SK-N-SH (cell line): Measurements from ENCODE around the gene WHAMM. TPM values are rescaled to one million over a fixed set of nuclear protein-coding genes. Genes with fewer than 3 reads are reported as not detected.

ENCODE experiments used
- CTCF ChIA-PET: fragments of 300-600, 350-600 bp; formaldehyde crosslinking; extraction: SDS; loops from one replicate; lab custom pipeline; 2021; lab: Yijun Ruan, JAX
- POLR2A ChIA-PET: fragments of 350-600 bp; sonication (Branson Sonifier 250); formaldehyde crosslinking; extraction: SDS; loops from one replicate; lab custom pipeline; 2020; ENCODE audit warnings: antibody characterized with exemption, inconsistent platforms; lab: Yijun Ruan, JAX
- DNase-seq: peaks from one replicate; pipeline ENCODE4 v3.0.0; 2012
- H2AFZ ChIP-seq: fragments of 200-600 bp; sonication (generic); 2 replicates; pipeline ENCODE4 v1.8.1; 2016; ENCODE audit warnings: antibody characterized with exemption, mild to moderate bottlenecking, low read depth
- H3F3A ChIP-seq: fragments of 200-600 bp; sonication (generic); replicated peaks from 2 replicates; pipeline ENCODE3; 2016; ENCODE audit warnings: antibody characterized with exemption, mild to moderate bottlenecking; ENCODE audit not compliant: insufficient read depth
- H3K27ac ChIP-seq, 2 experiments: fragments of 200-500 bp in 1 of 2; fragments of 200-600 bp in 1 of 2; sonication (Bioruptor generic) in 1 of 2; sonication (generic), shearing (Covaris generic) in 1 of 2; 2 replicates each; pipeline versions ENCODE4 v1.5.1 to v1.6.1; 2014 to 2016; ENCODE audit warnings: low read depth in 2 of 2, inconsistent platforms in 1 of 2, low read length in 1 of 2, mild to moderate bottlenecking in 1 of 2, mixed read lengths in 1 of 2
- H3K27me3 ChIP-seq: fragments of 200-600 bp; sonication (generic), shearing (Covaris generic); 2 replicates; pipeline ENCODE4 v1.6.1; 2016; ENCODE audit warnings: mixed run types; ENCODE audit not compliant: insufficient read depth
- H3K36me3 ChIP-seq, 2 experiments: fragments of 200-500 bp in 1 of 2; fragments of 200-600 bp in 1 of 2; sonication (Bioruptor generic) in 1 of 2; sonication (generic) in 1 of 2; replicated peaks in 1 of 2; 2 replicates each; pipeline versions ENCODE3 to v1.5.1; 2014 to 2016; ENCODE audit warnings: low read length in 1 of 2, mild to moderate bottlenecking in 1 of 2; ENCODE audit not compliant: insufficient read depth in 2 of 2, control insufficient read depth in 1 of 2
- H3K4me1 ChIP-seq, 2 experiments: fragments of 200-500 bp in 1 of 2; fragments of 200-600 bp in 1 of 2; sonication (Bioruptor generic) in 1 of 2; sonication (generic), shearing (Covaris generic) in 1 of 2; 2 replicates each; pipeline versions ENCODE4 v1.5.1 to v1.6.1; 2014 to 2016; ENCODE audit warnings: low read depth in 1 of 2, low read length in 1 of 2, mixed run types in 1 of 2; ENCODE audit not compliant: insufficient read depth in 2 of 2, control insufficient read depth in 1 of 2
- H3K4me2 ChIP-seq: fragments of 200-600 bp; sonication (generic), shearing (Covaris generic); 2 replicates; pipeline ENCODE4 v1.6.1; 2017; ENCODE audit warnings: mixed run types
- H3K4me3 ChIP-seq, 2 experiments: fragments of 200-500 bp in 1 of 2; fragments of 200-600 bp in 1 of 2; sonication (Bioruptor generic) in 1 of 2; sonication (generic), shearing (Covaris generic) in 1 of 2; 2 replicates each; pipeline versions ENCODE4 v1.5.1 to v1.8.1; 2014 to 2016; ENCODE audit warnings: low read depth in 2 of 2, inconsistent platforms in 1 of 2, low read length in 1 of 2, mild to moderate bottlenecking in 1 of 2, mixed read lengths in 1 of 2, moderate library complexity in 1 of 2
- H3K79me2 ChIP-seq: fragments of 200-600 bp; sonication (generic); 2 replicates; pipeline ENCODE4 v1.8.1; 2017; ENCODE audit warnings: mild to moderate bottlenecking; ENCODE audit not compliant: insufficient read depth
- H3K9ac ChIP-seq: fragments of 200-600 bp; sonication (generic); 2 replicates; pipeline ENCODE4 v1.6.1; 2017; ENCODE audit warnings: mixed run types
- H3K9me2 ChIP-seq: fragments of 200-600 bp; sonication (generic); 2 replicates; pipeline ENCODE4 v1.6.1; 2017; ENCODE audit warnings: mixed run types
- H3K9me3 ChIP-seq: fragments of 200-600 bp; sonication (generic); 2 replicates; pipeline ENCODE4 v1.6.1; 2017; ENCODE audit warnings: mixed run types, mild to moderate bottlenecking, moderate library complexity
- H4K20me1 ChIP-seq: fragments of 200-600 bp; sonication (generic); 2 replicates; pipeline ENCODE4 v1.6.1; 2017; ENCODE audit warnings: mild to moderate bottlenecking, mixed run types; ENCODE audit not compliant: insufficient read depth
- ELF1 ChIP-seq: IDR thresholded peaks from 2 replicates; pipeline ENCODE4 v1.4.0; 2012
- EP300 ChIP-seq, 2 experiments: IDR thresholded peaks; 2 replicates each; pipeline versions ENCODE4 v1.4.0 to v1.6.1; 2012; ENCODE audit warnings: borderline replicate concordance in 1 of 2, low read depth in 1 of 2, low read length in 1 of 2
- EZH2phosphoT487 ChIP-seq: fragments of 200-600 bp; sonication (generic); IDR thresholded peaks from 2 replicates; pipeline ENCODE4 v1.6.1; 2017; ENCODE audit warnings: low read depth, mixed run types, mild to moderate bottlenecking, antibody characterized with exemption, moderate library complexity, borderline replicate concordance
- FOSL2 ChIP-seq: IDR thresholded peaks from 2 replicates; pipeline ENCODE4 v1.4.0; 2012; ENCODE audit warnings: low read depth, mild to moderate bottlenecking, moderate library complexity, borderline replicate concordance
- GATA2 ChIP-seq: sonication (generic); formaldehyde crosslinking; IDR thresholded peaks from 2 replicates; pipeline ENCODE4 v1.5.0; 2020; ENCODE audit warnings: mild to moderate bottlenecking, missing genetic modification reagents
- JUND ChIP-seq: IDR thresholded peaks from 2 replicates; pipeline ENCODE4 v1.4.0; 2012
- MAX ChIP-seq: IDR thresholded peaks from 2 replicates; pipeline ENCODE4 v1.4.0; 2012; ENCODE audit warnings: low read depth
- MEF2A ChIP-seq: IDR thresholded peaks from 2 replicates; pipeline ENCODE4 v1.4.0; 2012; ENCODE audit warnings: low read depth, borderline replicate concordance
- MXI1 ChIP-seq: IDR thresholded peaks from 2 replicates; pipeline ENCODE4 v1.6.1; 2012; ENCODE audit warnings: mild to moderate bottlenecking, low read depth, low read length, improper control_type of control experiment
- NFIC ChIP-seq: IDR thresholded peaks from 2 replicates; pipeline ENCODE4 v1.4.0; 2012; ENCODE audit warnings: borderline replicate concordance
- NRF1 ChIP-seq: IDR thresholded peaks from 2 replicates; pipeline ENCODE4 v1.6.1; 2012; ENCODE audit warnings: low read depth, mild to moderate bottlenecking, low read length
- RAD21 ChIP-seq: IDR thresholded peaks from 2 replicates; pipeline ENCODE4 v1.6.1; 2012; ENCODE audit warnings: mild to moderate bottlenecking, low read length
- RFX5 ChIP-seq: IDR thresholded peaks from 2 replicates; pipeline ENCODE4 v1.6.1; 2012; ENCODE audit warnings: mild to moderate bottlenecking, improper control_type of control experiment, low read length
- RXRA ChIP-seq: IDR thresholded peaks from 2 replicates; pipeline ENCODE4 v1.4.0; 2012; ENCODE audit warnings: low read depth, mild to moderate bottlenecking, borderline replicate concordance
- SIN3A ChIP-seq: IDR thresholded peaks from 2 replicates; pipeline ENCODE4 v1.6.1; 2012; ENCODE audit warnings: low read depth, mild to moderate bottlenecking, low read length, moderate library complexity, borderline replicate concordance
- SMC3 ChIP-seq: IDR thresholded peaks from 2 replicates; pipeline ENCODE4 v1.6.1; 2012; ENCODE audit warnings: low read depth, low read length, improper control_type of control experiment
- TCF12 ChIP-seq: IDR thresholded peaks from 2 replicates; pipeline ENCODE4 v1.4.0; 2012
- TEAD4 ChIP-seq: IDR thresholded peaks from 2 replicates; pipeline ENCODE4 v1.4.0; 2012; ENCODE audit warnings: mild to moderate bottlenecking, borderline replicate concordance; ENCODE audit not compliant: insufficient read depth
- YY1 ChIP-seq: IDR thresholded peaks from 2 replicates; pipeline ENCODE4 v1.4.0; 2012; ENCODE audit warnings: low read depth, mild to moderate bottlenecking
- ZBTB33 ChIP-seq: IDR thresholded peaks from 2 replicates; pipeline ENCODE4 v1.4.0; 2012; ENCODE audit warnings: low read depth, borderline replicate concordance
- WGBS: methylation state at CpG from one replicate; pipeline ENCODE4 v1.1.6; 2017; ENCODE audit warnings: low lambda C conversion rate; 5-methylcytosine and 5-hydroxymethylcytosine counted together
- polyA plus RNA-seq, 3 experiments: library from polyadenylated mRNA; depleted of rRNA; stranded (reverse); fragments of >200 nt; gene quantifications; 2 replicates each; pipeline ENCODE4 v1.2.3, GENCODE V29; 2012

WHAMM gene
- polyA plus RNA-seq, 1 of the 3 experiments (the other 2 are of a cell fraction) = 2.3 TPM

GRCh38 chr15:82804575-82804949 lies 4.9 kb upstream of the WHAMM start:
- Histone ChIP-seq H3K79me2 (no peaks in the 10 kb centered on the region), H4K20me1 (no peaks in the 10 kb centered on the region), H3K9me3 (no peaks in the 10 kb centered on the region), H3K4me3 (no peak overlapping the region), H3K4me2 (no peak overlapping the region), H3F3A (no peaks in the 10 kb centered on the region), H3K27me3 (no peaks in the 10 kb centered on the region), H3K9me2 (no peaks in the 10 kb centered on the region), H3K27ac (no peak overlapping the region), H3K4me1 (peaks cover 0 to 7% of the 10 kb centered on the region in 2 experiments; a peak in 2 of 4 replicates), H2AFZ (no peak overlapping the region), H3K9ac (no peak overlapping the region), H3K36me3 (no peaks in the 10 kb centered on the region)
- WGBS = 36% methylated on average over 1 of the region's 1 CpG
- POLR2A ChIA-PET = no interaction called here
- TF ChIP-seq EP300 (IDR thresholded peaks at IDR 0.05; ENCODE audit: borderline replicate concordance in 1 of 2, low read depth in 1 of 2, low read length in 1 of 2) (no peak), RAD21 (no peak), MAX (no peak), JUND (no peak), SMC3 (no peak), YY1 (no peak), RXRA (no peak), MXI1 (no peak), NFIC (no peak), FOSL2 (no peak)
- no peak for DNase-seq
- CTCF ChIA-PET = no interaction called here

GRCh38 chr15:82805994-82806406 lies 3.4 kb upstream of the WHAMM start, which contains the start of gene FSD2:
FSD2 (minus strand) TSS chr15:82806069; CDS start chr15:82787390, 18,679 bp downstream.
- TF ChIP-seq ELF1 (no peak), MEF2A (peak; percentile 30; the same call in 1 of the 2 replicates)
- no peaks in the 10 kb centered on the region for H3K9me2 ChIP-seq
- no peaks in the 10 kb centered on the region for H3K36me3 ChIP-seq
- peaks cover 6% of the 10 kb centered on the region for H3K79me2 ChIP-seq
- no peaks in the 10 kb centered on the region for H3K27me3 ChIP-seq
- ChIA-PET CTCF (no interaction called here), POLR2A (no interaction called here)
- no peak within 1 kb of the TSS for H3K27ac ChIP-seq
- H3K4me2 ChIP-seq = no peak within 1 kb of the TSS
- no peaks in the 10 kb centered on the region for H3K9me3 ChIP-seq
- 47% methylated on average over 2 of the region's 2 CpGs for WGBS
- peaks cover 5% of the 10 kb centered on the region for H3F3A ChIP-seq
- no peak for DNase-seq
- no peak within 1 kb of the TSS for H2AFZ ChIP-seq
- no peak within 1 kb of the TSS for H3K9ac ChIP-seq
- peaks cover 0 to 7% of the 10 kb centered on the region in 2 experiments; a peak in 2 of 4 replicates for H3K4me1 ChIP-seq
- H4K20me1 ChIP-seq = no peaks in the 10 kb centered on the region
- no peak within 1 kb of the TSS for H3K4me3 ChIP-seq

GRCh38 chr15:82807920-82808633 lies 1.4 kb upstream of the WHAMM start:
- CTCF ChIA-PET = interaction anchor here (1.0 kb wide), 1 partner anchor 43 kb away, joined by 3 read pairs; no protein-coding TSS in a partner anchor
- Histone ChIP-seq H3K4me2 (no peak overlapping the region), H2AFZ (no peak overlapping the region)
- TF ChIP-seq ZBTB33 (no peak), GATA2 (no peak), EP300 (IDR thresholded peaks at IDR 0.05; ENCODE audit: borderline replicate concordance in 1 of 2, low read depth in 1 of 2, low read length in 1 of 2) (no peak), NRF1 (no peak), TCF12 (no peak), SIN3A (no peak), RFX5 (no peak), TEAD4 (no peak), RAD21 (no peak), EZH2phosphoT487 (no peak)

More at GRCh38 chr15:82807920-82808633, 1.4 kb upstream of the WHAMM start:
- Histone ChIP-seq H4K20me1 (no peaks in the 10 kb centered on the region), H3K9me3 (no peaks in the 10 kb centered on the region), H3K4me1 (peaks cover 7 to 9% of the 10 kb centered on the region in 2 experiments; a peak in 2 of 4 replicates), H3F3A (peaks cover 5% of the 10 kb centered on the region), H3K4me3 (no peak overlapping the region), H3K9me2 (no peaks in the 10 kb centered on the region), H3K9ac (no peak overlapping the region), H3K27ac (no peak overlapping the region), H3K79me2 (peaks cover 27% of the 10 kb centered on the region), H3K27me3 (no peaks in the 10 kb centered on the region), H3K36me3 (peaks cover 0 to 3% of the 10 kb centered on the region in 2 experiments)
- DNase-seq = no peak
- POLR2A ChIA-PET = no interaction called here
- 85% methylated on average over 11 of the region's 11 CpGs for WGBS
